Measurements from ENCODE around the gene STK32A. TPM values are rescaled to one million over a fixed set of nuclear protein-coding genes. Genes with fewer than 3 reads are reported as not detected.

The STK32A gene
- 12.5 and 12.6 TPM in 2 replicates for polyA plus RNA-seq

DNA sequence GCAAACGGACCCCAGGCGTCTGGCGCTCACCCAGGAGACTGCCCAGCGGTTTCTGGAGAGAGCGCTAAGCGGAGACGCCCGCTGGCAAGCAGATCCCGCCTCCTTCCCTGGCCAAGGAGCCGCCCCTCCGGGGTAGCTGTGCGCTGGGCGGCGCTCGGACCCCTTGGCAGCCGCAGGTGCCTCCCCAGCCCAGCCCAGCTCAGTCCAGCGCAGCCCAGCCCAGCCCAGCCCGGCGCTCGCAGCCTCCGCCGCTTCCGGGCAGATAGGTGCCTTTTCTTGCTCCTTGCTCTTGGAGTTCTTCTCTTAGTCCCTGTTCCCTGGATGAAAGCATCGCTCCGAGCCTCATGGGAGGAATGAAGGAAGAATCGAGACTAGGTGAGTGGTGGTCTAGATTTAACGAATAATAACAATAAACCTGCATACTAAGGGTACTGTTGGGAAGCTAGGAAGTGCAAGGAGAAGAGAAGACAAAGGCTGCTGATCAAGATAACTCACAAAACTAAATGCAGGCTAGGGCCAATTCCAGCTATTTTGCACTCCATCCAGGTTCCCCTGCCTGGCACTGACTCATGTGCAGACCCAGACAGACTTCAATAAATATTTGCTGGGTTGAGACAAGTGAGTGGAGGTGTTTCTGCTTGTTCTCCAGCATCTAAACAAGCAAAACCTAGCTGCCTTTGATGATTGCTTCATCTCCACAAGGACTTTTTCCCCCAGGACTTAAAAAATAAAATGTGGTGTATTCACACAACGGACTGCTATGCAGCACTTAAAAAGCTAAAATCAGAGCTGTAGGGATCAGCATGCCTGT, at the start of gene STK32A:
Gene STK32A (plus strand): TSS at position 202 of the 811 bp plus-strand sequence. CDS start 4,609 bp downstream, outside the sequence.

